HG02938 (cell line): ENCODE measurements around the gene SCO1.
A peak's percentile ranks its signal among the peaks of the same experiment; 100 is the strongest.

Experiments
- ATAC-seq: cut with Tn5 transposase; IDR thresholded peaks from one replicate; pipeline ENCODE4 v1.9.1; 2021; ENCODE audit warnings: mild to moderate bottlenecking, moderate library complexity; ENCODE audit not compliant: unreplicated experiment

SCO1 gene

GRCh38 chr17:10657148-10657547 lies 40.2 kb downstream of the SCO1 start, which contains the start of gene MYH3:
Gene MYH3, minus strand, starts transcription at chr17:10657309. Its CDS starts 2,245 bp downstream, at chr17:10655064.
- no peak for ATAC-seq

GRCh38 chr17:10653987-10654386 lies 43.3 kb downstream of the SCO1 start:
- no peak for ATAC-seq

GRCh38 chr17:10652984-10653659 lies 44.2 kb downstream of the SCO1 start:
- no peak for ATAC-seq

GRCh38 chr17:10651927-10652326 lies 45.4 kb downstream of the SCO1 start:
- ATAC-seq: no peak

- ATAC-seq: no peak
These were observed 47.7 kb downstream of the SCO1 start for GRCh38 chr17:10649602-10650001.

- ATAC-seq: no peak
These were observed 48.4 kb downstream of the SCO1 start for GRCh38 chr17:10648956-10649355.

GRCh38 chr17:10648381-10648780 lies 49.0 kb downstream of the SCO1 start:
- ATAC-seq: no peak

GRCh38 chr17:10646392-10646990 lies 50.8 kb downstream of the SCO1 start:
- no peak for ATAC-seq

- ATAC-seq: no peak
These were observed 56.9 kb downstream of the SCO1 start for GRCh38 chr17:10640475-10640874.

- no peak for ATAC-seq
These were observed 59.2 kb downstream of the SCO1 start for GRCh38 chr17:10638151-10638550.

- no peak for ATAC-seq
These were observed 62.0 kb downstream of the SCO1 start for GRCh38 chr17:10635290-10635689.

GRCh38 chr17:10633738-10634379 lies 63.5 kb downstream of the SCO1 start:
- peak; percentile 88 for ATAC-seq

GRCh38 chr17:10631701-10632100 lies 65.6 kb downstream of the SCO1 start:
- ATAC-seq: no peak

GRCh38 chr17:10631048-10631700 lies 66.2 kb downstream of the SCO1 start:
- no peak for ATAC-seq

- ATAC-seq: no peak
These were observed 67.6 kb downstream of the SCO1 start for GRCh38 chr17:10629706-10630105.

- ATAC-seq: no peak
These were observed 68.6 kb downstream of the SCO1 start for GRCh38 chr17:10628756-10629155.

- no peak for ATAC-seq
These were observed 70.9 kb downstream of the SCO1 start for GRCh38 chr17:10626390-10626789.

GRCh38 chr17:10624969-10625368 lies 72.4 kb downstream of the SCO1 start:
- ATAC-seq: no peak

GRCh38 chr17:10623737-10624338 lies 73.5 kb downstream of the SCO1 start:
- ATAC-seq: no peak

- no peak for ATAC-seq
These were observed 74.5 kb downstream of the SCO1 start for GRCh38 chr17:10622617-10623485.
